Vagina (tissue), 2 donors: ENCODE measurements around the gene MTUS2. TPM values are rescaled to one million over a fixed set of nuclear protein-coding genes. Genes with fewer than 3 reads are reported as not detected.

Source experiments
- DNase-seq, 2 donors: peaks; one replicate each; pipeline ENCODE4 v3.0.0-alpha.2; 2017; ENCODE audit errors: extremely low spot score in 2 of 2
- H3K27ac ChIP-seq: fragments of 200-600 bp; sonication (generic); one replicate; pipeline ENCODE4 v1.5.1; 2019
- H3K27me3 ChIP-seq: fragments of 200-600 bp; sonication (generic); one replicate; pipeline ENCODE4 v1.5.1; 2019
- H3K36me3 ChIP-seq, 2 donors: fragments of 200-600 bp; sonication (generic); one replicate each; pipeline ENCODE4 v1.5.1; 2017 to 2019
- H3K4me1 ChIP-seq: fragments of 200-600 bp; sonication (generic); one replicate; pipeline ENCODE4 v1.5.1; 2019
- H3K4me3 ChIP-seq, 2 donors: fragments of 200-600 bp; sonication (generic); 1 replicate in 1 of 2; 2 replicates in 1 of 2; pipeline ENCODE4 v1.5.1; 2016 to 2019
- H3K9me3 ChIP-seq: fragments of 200-600 bp; sonication (generic); one replicate; pipeline ENCODE4 v1.5.1; 2019
- POLR2A ChIP-seq, 2 donors: fragments of 450-650 bp; IDR thresholded peaks; one replicate each; pipeline ENCODE4 v1.6.1; 2017; ENCODE audit warnings: antibody characterized with exemption in 2 of 2, mild to moderate bottlenecking in 2 of 2, moderate library complexity in 2 of 2
- POLR2AphosphoS5 ChIP-seq, 2 donors: sonication (generic); formaldehyde crosslinking; IDR thresholded peaks; one replicate each; pipeline ENCODE4 v1.9.0; 2017; ENCODE audit warnings: antibody characterized with exemption in 2 of 2, mild to moderate bottlenecking in 2 of 2, low read depth in 1 of 2; ENCODE audit not compliant: insufficient read depth in 1 of 2
- intact Hi-C: fragments of 100-400 bp; cut with DNase I; formaldehyde crosslinking; loops from one replicate; pipeline ENCODE4 v1.15.1; 2023
- total RNA-seq: library from RNA; depleted of rRNA; stranded (reverse); fragments of >200 nt; gene quantifications from one replicate; pipeline ENCODE4 v1.2.3, GENCODE V29; 2016
- TF ChIP-seq, protein P1 (sequence below), 3 experiments: fragments of 450-650 bp in 2 of 3; fragments of 200-600 bp in 1 of 3; sonication (generic) in 1 of 3; IDR thresholded peaks; one replicate each; pipeline ENCODE4 v1.5.1; 2017 to 2019; ENCODE audit warnings: antibody characterized with exemption in 3 of 3, mild to moderate bottlenecking in 2 of 3, moderate library complexity in 2 of 3

Gene MTUS2
- total RNA-seq, 1 donor from 2014 or later = 0.74 TPM

- H3K9me3 ChIP-seq = no peaks in the 10 kb centered on the region
Measured at GRCh38 chr13:28822151-28822550, 2.0 kb downstream of the MTUS2 start.

DNA sequence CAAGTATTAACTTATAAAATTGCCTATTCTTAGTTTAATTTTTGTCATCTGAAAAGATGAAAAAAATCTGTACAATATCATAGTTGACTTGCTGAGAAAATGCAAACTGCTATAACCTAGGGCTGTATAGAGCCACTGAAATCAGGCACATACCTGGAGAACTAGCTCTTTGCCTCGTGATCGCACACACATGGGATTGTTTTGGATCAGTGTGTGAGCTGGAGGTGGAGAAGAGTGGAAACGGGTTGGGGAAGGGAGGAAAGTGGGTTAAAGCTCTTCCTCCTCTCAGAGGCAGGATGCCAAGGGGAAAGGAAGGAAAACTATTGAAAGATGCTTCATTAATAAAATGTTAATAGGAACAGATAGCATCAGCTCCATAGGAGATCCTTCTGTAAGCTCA is 2.7 kb downstream of the MTUS2 start:
- Histone ChIP-seq H3K9me3 (no peaks in the 10 kb centered on the region), H3K4me1 (peaks cover 11% of the 10 kb centered on the region), H3K36me3 (no peaks in the 10 kb centered on the region), H3K27ac (no peak overlapping the region), H3K4me3 (no peak overlapping the region), H3K27me3 (no peaks in the 10 kb centered on the region)
- intact Hi-C loops = no loop called here
- no peak for DNase-seq
- TF ChIP-seq, protein P1, sequence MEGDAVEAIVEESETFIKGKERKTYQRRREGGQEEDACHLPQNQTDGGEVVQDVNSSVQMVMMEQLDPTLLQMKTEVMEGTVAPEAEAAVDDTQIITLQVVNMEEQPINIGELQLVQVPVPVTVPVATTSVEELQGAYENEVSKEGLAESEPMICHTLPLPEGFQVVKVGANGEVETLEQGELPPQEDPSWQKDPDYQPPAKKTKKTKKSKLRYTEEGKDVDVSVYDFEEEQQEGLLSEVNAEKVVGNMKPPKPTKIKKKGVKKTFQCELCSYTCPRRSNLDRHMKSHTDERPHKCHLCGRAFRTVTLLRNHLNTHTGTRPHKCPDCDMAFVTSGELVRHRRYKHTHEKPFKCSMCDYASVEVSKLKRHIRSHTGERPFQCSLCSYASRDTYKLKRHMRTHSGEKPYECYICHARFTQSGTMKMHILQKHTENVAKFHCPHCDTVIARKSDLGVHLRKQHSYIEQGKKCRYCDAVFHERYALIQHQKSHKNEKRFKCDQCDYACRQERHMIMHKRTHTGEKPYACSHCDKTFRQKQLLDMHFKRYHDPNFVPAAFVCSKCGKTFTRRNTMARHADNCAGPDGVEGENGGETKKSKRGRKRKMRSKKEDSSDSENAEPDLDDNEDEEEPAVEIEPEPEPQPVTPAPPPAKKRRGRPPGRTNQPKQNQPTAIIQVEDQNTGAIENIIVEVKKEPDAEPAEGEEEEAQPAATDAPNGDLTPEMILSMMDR (IDR thresholded peaks at IDR 0.05) = no peak
- TF ChIP-seq POLR2AphosphoS5 (IDR thresholded peaks at IDR 0.05; ENCODE audit: insufficient read depth in 1 of 2, low read depth in 1 of 2) (no peak), POLR2A (IDR thresholded peaks at IDR 0.05) (no peak)

More at GRCh38 chr13:28822151-28822550, 2.0 kb downstream of the MTUS2 start:
- DNase-seq = no peak
- H3K36me3 ChIP-seq = no peaks in the 10 kb centered on the region
- H3K4me3 ChIP-seq = no peak overlapping the region
- intact Hi-C loops = no loop called here
- no peak overlapping the region for H3K27ac ChIP-seq
- TF ChIP-seq POLR2AphosphoS5 (IDR thresholded peaks at IDR 0.05; ENCODE audit: insufficient read depth in 1 of 2, low read depth in 1 of 2) (no peak), POLR2A (IDR thresholded peaks at IDR 0.05) (no peak)
- TF ChIP-seq, protein P1 (IDR thresholded peaks at IDR 0.05) = no peak
- no peaks in the 10 kb centered on the region for H3K27me3 ChIP-seq
- peaks cover 11% of the 10 kb centered on the region for H3K4me1 ChIP-seq

GRCh38 chr13:28825379-28825778 is 5.2 kb downstream of the MTUS2 start:
- TF ChIP-seq POLR2AphosphoS5 (IDR thresholded peaks at IDR 0.05; ENCODE audit: insufficient read depth in 1 of 2, low read depth in 1 of 2) (no peak), POLR2A (IDR thresholded peaks at IDR 0.05) (no peak)
- TF ChIP-seq, protein P1 (IDR thresholded peaks at IDR 0.05) = no peak
- DNase-seq = no peak
- Histone ChIP-seq H3K27me3 (no peaks in the 10 kb centered on the region), H3K36me3 (no peaks in the 10 kb centered on the region), H3K4me1 (peaks cover 5% of the 10 kb centered on the region), H3K4me3 (no peak overlapping the region), H3K9me3 (peaks cover 13% of the 10 kb centered on the region), H3K27ac (no peak overlapping the region)
- intact Hi-C loops = no loop called here

GRCh38 chr13:28826368-28826767 is 6.2 kb downstream of the MTUS2 start:
- Histone ChIP-seq H3K36me3 (no peaks in the 10 kb centered on the region), H3K9me3 (peaks cover 22% of the 10 kb centered on the region), H3K4me3 (no peak overlapping the region), H3K27me3 (no peaks in the 10 kb centered on the region), H3K27ac (no peak overlapping the region), H3K4me1 (no peaks in the 10 kb centered on the region)
- TF ChIP-seq POLR2AphosphoS5 (IDR thresholded peaks at IDR 0.05; ENCODE audit: insufficient read depth in 1 of 2, low read depth in 1 of 2) = no peak
- no peak for TF ChIP-seq POLR2A (IDR thresholded peaks at IDR 0.05)
- TF ChIP-seq, protein P1 (IDR thresholded peaks at IDR 0.05) = no peak
- DNase-seq = no peak
- intact Hi-C loops = no loop called here

- no peak overlapping the region for H3K4me3 ChIP-seq
- no peak for DNase-seq
- no peaks in the 10 kb centered on the region for H3K4me1 ChIP-seq
- H3K36me3 ChIP-seq = no peaks in the 10 kb centered on the region
- intact Hi-C loops = no loop called here
- H3K27me3 ChIP-seq = no peaks in the 10 kb centered on the region
- H3K27ac ChIP-seq = no peak overlapping the region
- TF ChIP-seq POLR2A (IDR thresholded peaks at IDR 0.05) (no peak), POLR2AphosphoS5 (IDR thresholded peaks at IDR 0.05; ENCODE audit: insufficient read depth in 1 of 2, low read depth in 1 of 2) (no peak)
- TF ChIP-seq, protein P1 (IDR thresholded peaks at IDR 0.05) = no peak
- H3K9me3 ChIP-seq = peaks cover 22% of the 10 kb centered on the region
Measured at GRCh38 chr13:28830580-28830979, 10.4 kb downstream of the MTUS2 start.
